ENCODE measurements around the gene MYO1E. TPM values are rescaled to one million over a fixed set of nuclear protein-coding genes. Genes with fewer than 3 reads are reported as not detected.
A peak's percentile ranks its signal among the peaks of the same experiment; 100 is the strongest.

The MYO1E gene
- total and polyA plus RNA-seq, 5 donors: 8.4 to 28.5 (median 23.1) TPM

DNA sequence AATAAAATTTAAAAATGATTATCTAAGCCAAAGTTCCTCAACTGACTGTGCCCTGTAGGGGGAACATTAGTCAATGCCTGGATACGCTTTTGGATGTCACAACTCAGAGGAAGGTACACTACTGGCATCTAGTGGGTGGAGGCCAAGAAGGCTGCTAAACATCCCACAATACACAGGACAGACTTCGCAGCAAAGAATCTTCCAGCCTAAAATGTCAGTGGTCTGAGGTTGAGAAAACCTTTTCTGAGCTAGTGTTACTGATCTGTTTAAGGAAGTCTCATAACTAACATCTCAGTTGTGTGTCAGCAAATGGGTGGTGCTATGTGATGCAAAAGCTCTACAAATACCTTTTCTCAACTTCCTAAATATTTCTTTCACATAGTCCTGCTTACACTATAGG lies 186.9 kb downstream of the MYO1E start:
- Histone ChIP-seq H3K9me3 (ENCODE audit: control insufficient read depth, low read length) (peaks cover 2% of the 10 kb centered on the region), H3K27me3 (ENCODE audit: control insufficient read depth, insufficient read depth) (no peaks in the 10 kb centered on the region), H3K27ac (ENCODE audit: low read length) (no peak overlapping the region), H3K4me1 (ENCODE audit: control insufficient read depth, insufficient read depth, low read length) (no peaks in the 10 kb centered on the region), H3K4me3 (ENCODE audit: low read length) (no peak overlapping the region)
- intact Hi-C loops (cut with DNase I): no loop called here
- no peak for DNase-seq
- 71% methylated on average over 2 of the region's 2 CpGs for WGBS
- no peak for ATAC-seq

DNA sequence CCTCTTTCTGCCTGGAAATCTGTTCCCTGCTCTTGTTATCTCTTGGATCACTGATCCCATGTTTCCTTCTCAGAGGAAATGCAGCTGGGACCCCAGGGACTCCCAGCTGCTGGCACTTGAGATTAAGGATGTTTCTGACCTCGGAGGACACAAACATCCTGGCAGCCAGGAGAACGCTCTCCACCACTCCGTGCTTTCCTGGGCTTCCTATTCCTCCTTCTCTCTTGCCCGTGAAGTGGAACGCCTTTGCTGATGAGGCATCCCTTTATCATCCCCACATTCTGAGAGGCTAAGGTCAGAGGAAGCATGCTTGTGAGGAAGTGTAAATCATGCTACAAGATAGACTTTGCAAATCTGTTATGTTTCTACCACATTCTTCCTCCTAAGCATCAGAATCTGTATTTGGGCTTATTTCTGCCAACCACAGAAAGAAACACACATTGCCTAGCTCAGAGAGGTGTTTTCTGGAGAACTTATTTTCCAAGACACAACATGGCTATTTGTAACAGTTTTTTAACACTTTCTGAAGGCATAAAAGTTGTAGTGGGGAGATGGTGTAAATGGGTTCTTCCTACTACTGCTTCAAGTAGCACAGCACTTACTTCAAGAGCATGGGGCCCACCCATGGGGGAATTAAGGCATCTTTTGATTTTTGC lies 191.6 kb downstream of the MYO1E start:
- Histone ChIP-seq H3K27me3 (ENCODE audit: control insufficient read depth, insufficient read depth) (no peaks in the 10 kb centered on the region), H3K4me3 (ENCODE audit: low read length) (no peak overlapping the region), H3K27ac (ENCODE audit: low read length) (no peak overlapping the region), H3K4me1 (ENCODE audit: control insufficient read depth, insufficient read depth, low read length) (no peaks in the 10 kb centered on the region), H3K9me3 (ENCODE audit: control insufficient read depth, low read length) (no peaks in the 10 kb centered on the region)
- DNase-seq: no peak
- 37% methylated on average over 5 of the region's 5 CpGs for WGBS
- intact Hi-C loops (cut with DNase I): no loop called here
- ATAC-seq: no peak

DNA sequence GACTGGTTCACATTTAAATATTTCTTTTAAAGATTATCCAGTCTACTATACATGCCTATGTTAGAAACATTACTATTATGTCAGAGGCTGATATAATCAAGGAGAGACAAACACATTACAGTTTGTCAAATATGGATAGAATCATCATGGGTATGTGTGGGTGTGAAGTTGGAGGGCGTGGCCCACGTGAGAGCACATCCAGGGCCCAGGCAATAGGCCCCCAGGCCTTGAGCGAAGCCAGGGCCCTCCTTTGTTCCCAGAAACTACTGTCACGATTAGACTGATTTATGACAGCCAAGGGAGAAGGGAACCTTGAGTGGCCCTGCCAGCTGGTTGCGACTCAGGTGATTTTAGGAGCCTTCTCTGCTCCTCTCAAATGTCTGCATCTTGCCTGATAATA lies 193.0 kb downstream of the MYO1E start:
- Histone ChIP-seq H3K4me3 (ENCODE audit: low read length) (no peak overlapping the region), H3K4me1 (ENCODE audit: control insufficient read depth, insufficient read depth, low read length) (no peaks in the 10 kb centered on the region)

DNA sequence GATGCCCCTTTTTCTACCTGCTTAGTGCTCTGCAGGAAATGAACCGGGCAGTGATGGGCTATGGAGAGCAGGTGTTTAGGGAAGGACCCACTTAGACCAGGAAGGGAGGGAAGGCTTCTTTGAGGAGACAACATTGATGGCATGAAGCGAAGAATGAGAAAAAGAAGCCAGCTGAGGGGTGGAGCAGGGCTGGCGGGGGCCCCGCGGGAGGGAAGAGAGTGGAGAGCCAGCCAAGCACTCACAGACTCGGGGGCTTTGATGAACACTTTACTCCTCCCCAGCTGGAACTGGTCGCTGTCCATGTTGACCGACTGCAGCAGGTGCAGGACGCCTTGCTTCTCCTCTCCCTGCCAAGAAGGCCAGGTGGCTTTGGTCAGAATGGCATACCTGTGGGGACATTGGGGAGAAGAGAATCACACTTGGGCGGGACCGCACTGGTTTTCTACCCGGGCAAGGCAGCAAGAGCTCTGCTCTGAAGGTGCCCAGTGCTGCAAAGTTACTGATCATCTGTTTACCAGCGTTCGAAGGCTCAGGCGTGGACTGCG lies 194.4 kb downstream of the MYO1E start:
- no peaks in the 10 kb centered on the region for H3K4me1 ChIP-seq (ENCODE audit: control insufficient read depth, insufficient read depth, low read length)
- intact Hi-C loops (cut with DNase I): loop anchor here in 1 of 4 donors (10.0 kb wide), 1 partner anchor 317 kb away; no protein-coding TSS in a partner anchor
- no peaks in the 10 kb centered on the region for H3K9me3 ChIP-seq (ENCODE audit: control insufficient read depth, low read length)
- ATAC-seq (no peak), DNase-seq (no peak)
- no peaks in the 10 kb centered on the region for H3K27me3 ChIP-seq (ENCODE audit: control insufficient read depth, insufficient read depth)
- H3K4me3 ChIP-seq (ENCODE audit: low read length): no peak overlapping the region
- WGBS: 90% methylated on average over 16 of the region's 16 CpGs
- H3K27ac ChIP-seq (ENCODE audit: low read length): no peak overlapping the region

More for the DNA sequence above, 193.0 kb downstream of the MYO1E start:
- no peak for ATAC-seq
- H3K27me3 ChIP-seq (ENCODE audit: control insufficient read depth, insufficient read depth): no peaks in the 10 kb centered on the region
- no peaks in the 10 kb centered on the region for H3K9me3 ChIP-seq (ENCODE audit: control insufficient read depth, low read length)
- intact Hi-C loops (cut with DNase I): loop anchor here in 1 of 4 donors (10.0 kb wide), 1 partner anchor 315 kb away; no protein-coding TSS in a partner anchor
- DNase-seq: no peak
- no peak overlapping the region for H3K27ac ChIP-seq (ENCODE audit: low read length)
- WGBS: 91% methylated on average over 5 of the region's 5 CpGs

DNA sequence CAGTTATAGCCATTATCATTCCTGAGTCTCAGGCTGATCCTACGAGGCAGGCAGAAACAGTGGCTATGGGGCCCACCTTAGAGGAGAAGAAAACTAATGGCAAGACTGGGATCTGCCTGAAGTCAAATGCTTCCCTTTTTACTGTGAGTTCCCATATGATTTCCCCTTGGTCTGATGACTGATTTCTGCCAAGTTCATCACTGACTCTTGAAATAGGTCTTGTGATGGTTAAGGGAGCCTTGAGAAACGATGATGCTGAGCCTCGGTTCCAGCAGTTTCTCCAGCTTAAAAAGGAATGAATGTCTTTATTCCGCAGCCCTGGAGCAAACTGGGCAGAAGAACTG lies 195.4 kb downstream of the MYO1E start:
- DNase-seq (no peak), ATAC-seq (no peak)
- WGBS: 84% methylated on average over 4 of the region's 4 CpGs
- no peak overlapping the region for H3K27ac ChIP-seq (ENCODE audit: low read length)
- no peaks in the 10 kb centered on the region for H3K9me3 ChIP-seq (ENCODE audit: control insufficient read depth, low read length)
- H3K4me3 ChIP-seq (ENCODE audit: low read length): no peak overlapping the region
- no peaks in the 10 kb centered on the region for H3K27me3 ChIP-seq (ENCODE audit: control insufficient read depth, insufficient read depth)
- H3K4me1 ChIP-seq (ENCODE audit: control insufficient read depth, insufficient read depth, low read length): no peaks in the 10 kb centered on the region
- intact Hi-C loops (cut with DNase I): loop anchor here in 1 of 4 donors (10.0 kb wide), 1 partner anchor 318 kb away; no protein-coding TSS in a partner anchor

DNA sequence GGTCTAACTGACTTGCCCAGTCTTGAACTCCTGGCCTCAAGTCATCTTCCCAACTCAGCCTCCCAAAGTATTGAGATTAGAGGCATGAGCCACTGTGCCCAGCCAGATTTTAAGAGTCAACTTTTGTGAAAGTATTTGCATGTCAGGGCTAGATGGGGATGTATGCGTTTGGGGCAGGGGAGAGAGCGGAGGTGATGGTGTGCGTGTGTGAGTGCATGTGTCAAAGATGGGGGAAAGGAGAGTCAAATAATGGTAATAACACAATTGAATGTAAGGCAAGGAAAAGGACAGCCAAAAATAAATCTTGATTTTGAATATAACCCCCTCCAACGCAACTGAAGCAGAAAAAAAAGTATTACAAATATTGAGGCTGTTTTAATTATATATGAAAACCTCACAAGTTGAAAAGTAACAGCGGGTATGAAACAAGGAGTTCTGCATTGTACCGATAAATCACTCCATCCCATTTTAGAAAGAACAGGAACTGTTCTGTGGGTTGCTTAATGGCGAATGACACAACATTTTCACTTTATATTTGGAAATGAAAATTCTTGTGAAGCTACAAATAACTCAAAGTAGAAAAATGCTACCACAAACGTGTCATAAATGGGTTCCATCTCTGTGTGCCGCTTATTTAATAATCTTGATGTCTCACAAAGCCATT lies 195.9 kb downstream of the MYO1E start:
- Histone ChIP-seq H3K4me1 (ENCODE audit: control insufficient read depth, insufficient read depth, low read length) (no peaks in the 10 kb centered on the region), H3K27ac (ENCODE audit: low read length) (peak overlapping the region; percentile 59), H3K9me3 (ENCODE audit: control insufficient read depth, low read length) (no peaks in the 10 kb centered on the region), H3K27me3 (ENCODE audit: control insufficient read depth, insufficient read depth) (no peaks in the 10 kb centered on the region), H3K4me3 (ENCODE audit: low read length) (no peak overlapping the region)
- 87% methylated on average over 9 of the region's 9 CpGs for WGBS
- intact Hi-C loops (cut with DNase I): loop anchor here in 1 of 4 donors (10.0 kb wide), 1 partner anchor 318 kb away; no protein-coding TSS in a partner anchor
- ATAC-seq: no peak
- DNase-seq: no peak

DNA sequence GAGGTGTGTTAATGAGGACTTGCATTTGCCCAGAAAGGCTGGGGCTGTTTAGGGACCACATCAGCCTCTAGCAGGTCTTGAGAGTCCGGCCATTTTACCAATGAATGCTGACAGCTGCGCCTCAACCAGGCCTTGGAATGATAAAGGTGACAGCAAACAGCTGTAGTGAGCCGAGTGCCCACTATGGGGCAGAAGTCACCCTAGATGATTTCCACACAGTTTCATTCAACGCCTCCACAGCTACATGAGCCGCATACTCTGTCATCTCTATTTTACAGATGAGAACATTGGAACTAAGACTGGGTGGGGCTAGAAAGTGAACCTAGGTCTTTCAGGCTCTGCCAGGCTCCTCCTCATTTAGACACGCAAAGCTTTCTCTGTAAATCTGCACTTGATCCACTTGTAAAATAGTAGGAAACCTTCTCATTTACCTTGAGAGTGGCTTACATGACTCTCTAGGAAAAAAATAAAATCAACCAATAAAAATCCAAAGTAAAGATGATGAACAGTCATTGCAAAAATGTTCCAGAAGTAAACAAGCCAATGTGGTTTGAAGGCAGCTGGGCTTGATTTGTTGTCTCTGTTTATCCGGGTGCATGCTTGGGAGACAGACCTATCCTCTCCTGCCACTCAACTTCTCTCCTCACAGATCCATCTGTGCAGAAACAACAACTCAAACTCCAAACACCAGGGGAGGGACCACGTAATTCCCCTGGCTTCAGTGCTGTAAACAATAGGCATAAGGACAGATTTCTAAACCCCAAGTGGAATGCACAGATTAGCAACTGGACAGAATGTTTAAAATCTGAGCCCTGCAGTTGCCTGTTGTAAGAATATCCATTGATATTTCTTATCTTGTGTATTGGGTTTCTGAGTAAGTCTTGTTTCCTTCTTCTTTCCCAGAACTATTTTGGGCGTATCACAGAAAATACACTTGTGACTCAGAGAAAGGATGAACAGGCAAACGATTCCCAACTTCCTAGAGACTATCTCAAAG lies 197.5 kb downstream of the MYO1E start:
- no peaks in the 10 kb centered on the region for H3K9me3 ChIP-seq (ENCODE audit: control insufficient read depth, low read length)
- no peak overlapping the region for H3K4me3 ChIP-seq (ENCODE audit: low read length)
- intact Hi-C loops (cut with DNase I): loop anchor here in 1 of 4 donors (10.0 kb wide), 1 partner anchor 320 kb away; no protein-coding TSS in a partner anchor
- H3K27ac ChIP-seq (ENCODE audit: low read length): no peak overlapping the region
- no peaks in the 10 kb centered on the region for H3K27me3 ChIP-seq (ENCODE audit: control insufficient read depth, insufficient read depth)
- ATAC-seq (peak; percentile 86 to 89), DNase-seq (peak; percentile 39 to 75 (median 72))
- 41% methylated on average over 10 of the region's 10 CpGs for WGBS
- H3K4me1 ChIP-seq (ENCODE audit: control insufficient read depth, insufficient read depth, low read length): peaks cover 2% of the 10 kb centered on the region

DNA sequence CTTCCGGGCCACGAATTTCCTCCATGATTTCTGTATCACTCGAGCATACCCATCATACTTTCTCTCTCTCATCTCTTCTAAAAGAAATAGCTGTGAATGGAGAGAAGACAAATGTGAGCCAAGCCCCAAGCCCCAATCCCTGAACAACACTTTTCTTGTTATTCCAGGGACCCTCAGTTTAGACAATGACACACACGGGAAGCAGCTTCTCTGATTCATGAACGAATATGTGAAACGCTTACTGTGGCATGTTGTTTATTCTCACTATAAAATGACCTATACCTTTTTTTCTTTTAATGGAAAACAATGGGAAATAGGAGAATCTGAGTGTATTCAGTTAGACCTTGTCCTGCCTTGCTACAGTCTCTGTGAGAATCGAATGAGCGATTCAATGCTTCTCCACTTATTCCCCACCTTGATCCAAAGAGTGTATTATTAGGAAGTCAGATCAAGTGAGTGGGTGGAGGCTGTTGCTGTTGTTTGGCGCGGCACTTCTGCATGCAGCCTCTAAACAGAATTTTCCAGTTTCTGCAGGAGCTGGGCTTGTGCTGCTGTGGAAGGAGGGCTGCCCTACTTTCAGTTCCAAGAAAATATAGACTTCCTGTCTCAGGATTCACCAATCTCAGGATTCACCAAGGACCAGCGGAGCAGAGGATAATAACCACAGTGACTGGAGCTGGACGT lies 198.4 kb downstream of the MYO1E start:
- no peak overlapping the region for H3K27ac ChIP-seq (ENCODE audit: low read length)
- ATAC-seq: no peak
- H3K27me3 ChIP-seq (ENCODE audit: control insufficient read depth, insufficient read depth): no peaks in the 10 kb centered on the region
- H3K4me3 ChIP-seq (ENCODE audit: low read length): no peak overlapping the region
- H3K4me1 ChIP-seq (ENCODE audit: control insufficient read depth, insufficient read depth, low read length): peaks cover 5% of the 10 kb centered on the region
- H3K9me3 ChIP-seq (ENCODE audit: control insufficient read depth, low read length): no peaks in the 10 kb centered on the region
- WGBS: 83% methylated on average over 12 of the region's 12 CpGs
- DNase-seq: no peak
- intact Hi-C loops (cut with DNase I): loop anchor here in 1 of 4 donors (10.0 kb wide), 1 partner anchor 321 kb away; no protein-coding TSS in a partner anchor

DNA sequence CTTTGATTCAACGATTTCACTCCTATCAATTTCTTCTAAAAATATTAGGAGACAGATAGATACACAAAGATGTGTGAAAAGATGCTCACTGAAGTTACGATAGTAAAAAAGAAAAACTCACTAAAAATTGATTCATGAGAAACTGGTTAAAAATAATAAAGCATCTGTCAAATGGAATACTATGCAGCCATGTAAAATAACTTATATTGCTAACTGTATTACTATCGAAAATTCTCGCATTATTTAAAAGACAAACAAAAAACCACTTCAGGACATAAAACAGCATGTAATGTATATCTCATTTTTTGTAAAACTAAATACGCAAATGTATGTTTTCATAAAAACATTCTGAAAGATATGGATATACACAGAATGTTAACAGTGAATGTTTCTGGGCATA lies 199.5 kb downstream of the MYO1E start:
- intact Hi-C loops (cut with DNase I): loop anchor here in 1 of 4 donors (10.0 kb wide), 1 partner anchor 322 kb away; no protein-coding TSS in a partner anchor
- no peak for ATAC-seq
- peaks cover 5% of the 10 kb centered on the region for H3K4me1 ChIP-seq (ENCODE audit: control insufficient read depth, insufficient read depth, low read length)
- H3K27ac ChIP-seq (ENCODE audit: low read length): no peak overlapping the region
- WGBS: 99% methylated on average over 5 of the region's 5 CpGs
- no peak overlapping the region for H3K4me3 ChIP-seq (ENCODE audit: low read length)
- H3K27me3 ChIP-seq (ENCODE audit: control insufficient read depth, insufficient read depth): no peaks in the 10 kb centered on the region
- no peaks in the 10 kb centered on the region for H3K9me3 ChIP-seq (ENCODE audit: control insufficient read depth, low read length)
- DNase-seq: no peak

DNA sequence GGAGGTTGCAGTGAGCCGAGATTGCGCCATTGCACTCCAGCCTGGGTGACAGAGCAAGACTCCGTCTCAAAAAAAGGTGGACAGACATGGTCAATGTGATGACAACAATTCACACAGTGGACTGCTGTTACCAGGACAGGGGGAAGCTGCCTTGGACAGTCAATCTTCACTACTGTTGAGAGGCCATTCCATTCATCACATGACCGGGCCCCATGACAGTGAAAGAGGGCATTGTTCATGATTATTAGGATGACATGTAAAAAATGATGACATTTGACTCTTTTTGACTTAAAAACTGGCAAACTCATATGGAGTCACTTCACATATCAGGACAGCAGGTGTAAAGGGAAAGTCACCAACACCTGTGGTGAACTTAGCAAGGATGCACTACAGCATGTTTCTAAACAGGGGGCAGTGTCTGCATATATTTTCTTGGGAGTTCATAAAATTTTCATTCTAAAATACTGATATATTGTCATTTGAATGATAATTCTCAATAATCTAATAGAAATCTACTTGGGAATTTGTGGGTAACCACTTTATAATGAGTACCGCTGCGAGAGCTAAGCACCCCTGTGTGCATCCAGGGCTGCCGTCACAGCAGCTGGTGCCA lies 200.3 kb downstream of the MYO1E start:
- H3K27ac ChIP-seq (ENCODE audit: low read length): no peak overlapping the region
- no peaks in the 10 kb centered on the region for H3K9me3 ChIP-seq (ENCODE audit: control insufficient read depth, low read length)
- intact Hi-C loops (cut with DNase I): loop anchor here in 1 of 4 donors (10.0 kb wide), 1 partner anchor 322 kb away; no protein-coding TSS in a partner anchor
- DNase-seq (no peak), ATAC-seq (no peak)
- peaks cover 5% of the 10 kb centered on the region for H3K4me1 ChIP-seq (ENCODE audit: control insufficient read depth, insufficient read depth, low read length)
- H3K27me3 ChIP-seq (ENCODE audit: control insufficient read depth, insufficient read depth): no peaks in the 10 kb centered on the region
- 98% methylated on average over 7 of the region's 7 CpGs for WGBS
- no peak overlapping the region for H3K4me3 ChIP-seq (ENCODE audit: low read length)
